GM12874 (cell line): ENCODE data around the gene SLC66A1.

Source experiments
- CTCF ChIP-seq: IDR thresholded peaks from 2 replicates; pipeline ENCODE4 v1.5.1; 2011; ENCODE audit warnings: low read depth, mild to moderate bottlenecking, control low read depth, low read length, moderate library complexity; ENCODE audit not compliant: insufficient read depth

Gene SLC66A1

GRCh38 chr1:19345391-19345790, 33.3 kb downstream of the SLC66A1 start:
- TF ChIP-seq CTCF: no peak

- no peak for TF ChIP-seq CTCF
These were observed 33.9 kb downstream of the SLC66A1 start for GRCh38 chr1:19346026-19346425.

- TF ChIP-seq CTCF: no peak
These were observed 35.5 kb downstream of the SLC66A1 start for GRCh38 chr1:19347533-19348172.

- no peak for TF ChIP-seq CTCF
These were observed 36.5 kb downstream of the SLC66A1 start for GRCh38 chr1:19348441-19349198.

GRCh38 chr1:19349999-19350398, 37.9 kb downstream of the SLC66A1 start:
- no peak for TF ChIP-seq CTCF

GRCh38 chr1:19350566-19350965, 38.4 kb downstream of the SLC66A1 start:
- TF ChIP-seq CTCF: no peak

GRCh38 chr1:19351873-19352272, 39.7 kb downstream of the SLC66A1 start:
- TF ChIP-seq CTCF: no peak
